HG02763 (cell line): ENCODE results near the gene CYTH3.
"Not testable (repeated sequence)": the region's sequence is repeated elsewhere in the genome, so short reads cannot be mapped to it uniquely, and the experiment has no call there.

ENCODE experiments used
- ATAC-seq: cut with Tn5 transposase; IDR thresholded peaks from one replicate; pipeline ENCODE4 v1.9.1; 2021; ENCODE audit warnings: mild to moderate bottlenecking, moderate library complexity; ENCODE audit not compliant: unreplicated experiment

Gene CYTH3

DNA sequence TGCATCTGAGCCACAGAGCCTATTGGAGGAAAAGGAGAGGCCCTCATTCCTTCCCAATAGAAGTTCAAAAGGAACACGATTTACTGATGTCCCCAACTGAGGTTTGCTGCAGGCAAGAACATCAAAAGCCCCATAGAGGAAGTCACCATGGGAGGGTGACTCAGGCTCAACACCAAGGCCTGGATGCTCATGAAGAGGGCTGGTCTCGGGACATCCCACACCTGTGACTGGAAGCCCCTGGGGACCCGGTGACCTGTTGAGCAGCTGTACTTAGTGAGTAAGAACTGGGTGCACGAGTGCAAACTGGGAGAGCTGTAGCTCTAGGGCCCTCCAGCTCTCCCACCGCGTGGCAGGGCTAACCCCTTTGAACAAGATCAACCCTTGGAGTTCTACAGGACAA lies 38.0 kb downstream of the CYTH3 start:
- no peak for ATAC-seq

DNA sequence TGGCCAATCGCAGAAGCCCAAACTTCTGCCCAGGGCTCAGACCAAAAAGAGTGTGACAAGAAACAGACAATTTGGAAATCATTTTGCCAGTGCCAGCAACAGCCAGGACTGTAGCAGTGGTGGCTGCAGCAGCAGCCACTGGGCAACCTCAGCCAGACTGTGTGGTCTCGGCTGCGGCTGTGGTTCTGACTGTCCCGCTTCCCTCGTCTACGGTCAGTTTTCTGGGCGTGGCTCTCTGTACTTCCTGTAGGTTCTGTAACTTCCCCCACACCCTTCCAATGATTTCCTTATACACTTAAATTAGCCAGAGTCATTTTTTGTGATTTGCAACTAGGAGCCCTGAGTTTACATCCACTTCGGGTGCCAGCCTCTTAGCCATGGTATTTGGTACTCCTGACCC lies 39.9 kb downstream of the CYTH3 start:
- ATAC-seq: no peak

DNA sequence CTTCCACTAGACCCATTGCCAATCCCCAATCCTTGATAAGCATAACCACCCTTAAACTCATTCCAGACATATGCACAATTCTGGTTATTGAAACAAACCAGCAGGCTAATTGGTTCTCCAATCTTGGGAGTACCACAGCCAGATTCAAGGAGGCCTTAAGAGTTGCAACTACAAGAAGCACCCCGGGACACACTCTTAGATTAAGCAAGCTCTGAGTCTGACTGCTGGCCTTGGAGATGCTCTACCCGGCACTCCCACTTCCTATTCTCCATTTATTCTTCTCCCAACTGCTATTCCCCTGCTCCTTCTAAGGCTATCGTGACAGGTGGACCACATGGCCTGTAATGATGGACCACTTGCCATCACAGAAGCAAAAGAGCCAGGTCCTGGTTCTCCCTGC lies 40.3 kb downstream of the CYTH3 start:
- no peak for ATAC-seq

DNA sequence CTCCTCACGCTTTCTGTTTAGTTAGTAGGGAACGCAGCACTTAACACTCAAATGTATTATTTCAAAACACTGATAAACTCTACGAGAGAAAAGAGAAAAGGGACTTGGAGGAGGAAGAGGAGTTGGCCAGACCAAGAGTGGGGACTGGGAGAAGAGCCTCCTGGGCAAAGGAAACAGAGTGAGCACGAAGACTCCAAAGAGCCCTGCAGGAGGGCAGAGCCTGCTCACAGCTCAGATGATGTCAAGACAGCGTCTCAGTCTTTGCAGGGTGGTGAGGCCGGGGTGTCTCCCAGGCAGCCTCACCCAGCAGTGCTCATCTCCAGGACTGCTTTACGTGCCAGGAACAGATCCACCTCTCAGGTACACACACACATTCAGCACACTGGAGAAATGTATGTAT lies 41.2 kb downstream of the CYTH3 start:
- no peak for ATAC-seq

DNA sequence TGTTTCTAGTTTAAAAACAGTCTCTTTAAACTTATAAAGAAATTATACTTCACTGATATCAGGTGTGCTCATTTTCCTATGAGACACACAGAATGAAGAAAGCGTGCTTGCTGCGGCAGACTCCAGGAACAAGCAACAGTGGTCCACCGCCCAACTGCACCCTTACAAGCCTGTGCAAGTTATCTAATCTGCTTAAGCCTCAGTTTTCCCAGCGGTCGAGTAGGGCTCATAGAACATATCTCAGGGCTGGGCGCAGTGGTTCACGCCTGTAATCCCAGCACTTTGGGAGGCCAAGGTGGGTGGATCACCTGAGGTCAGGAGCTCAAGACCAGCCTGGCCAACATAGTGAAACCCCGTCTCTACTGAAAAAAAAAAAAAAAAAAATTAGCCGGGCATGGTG lies 43.1 kb downstream of the CYTH3 start:
- ATAC-seq: not testable (repeated sequence)

DNA sequence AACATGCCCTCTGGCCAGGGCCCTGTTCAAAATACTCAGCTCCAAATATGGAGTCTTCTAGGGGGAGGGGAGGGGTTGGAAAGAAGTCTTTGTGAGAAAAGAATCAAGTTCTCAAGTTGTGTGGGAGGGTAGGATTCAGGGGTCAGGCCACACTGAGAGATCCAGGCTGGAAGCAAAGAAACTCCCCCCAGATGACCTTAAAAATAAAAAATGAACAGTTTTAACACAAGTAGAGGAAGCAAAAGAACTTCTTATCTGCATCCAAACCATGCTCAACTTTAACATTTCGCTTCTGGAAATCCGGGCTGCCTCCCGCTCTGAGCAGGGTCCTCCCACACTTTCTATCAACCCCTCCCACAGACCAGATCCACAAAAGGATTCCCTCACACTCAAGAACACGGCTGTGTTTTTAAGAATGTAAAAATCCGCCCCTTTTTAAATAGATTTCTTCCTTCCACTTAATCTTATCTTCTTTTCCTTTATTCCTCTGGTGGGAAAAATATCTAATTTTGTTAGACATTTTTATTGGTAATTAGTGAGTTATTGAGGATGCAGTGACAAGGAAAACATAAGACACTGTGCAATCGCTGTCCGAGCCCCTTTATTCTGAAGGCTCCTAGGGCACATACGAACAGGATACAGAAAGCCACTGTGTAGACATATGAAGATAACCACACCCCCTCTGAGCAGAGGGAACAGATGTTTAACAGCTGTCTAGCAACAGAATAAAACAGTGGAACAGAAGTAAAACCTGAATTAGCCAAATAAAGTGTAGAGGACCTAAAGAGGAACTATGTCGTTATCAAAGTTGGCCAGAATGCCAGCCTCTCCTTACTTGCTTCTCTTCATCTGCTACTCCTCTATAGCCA lies 43.8 kb downstream of the CYTH3 start:
- peak; percentile 51 for ATAC-seq

DNA sequence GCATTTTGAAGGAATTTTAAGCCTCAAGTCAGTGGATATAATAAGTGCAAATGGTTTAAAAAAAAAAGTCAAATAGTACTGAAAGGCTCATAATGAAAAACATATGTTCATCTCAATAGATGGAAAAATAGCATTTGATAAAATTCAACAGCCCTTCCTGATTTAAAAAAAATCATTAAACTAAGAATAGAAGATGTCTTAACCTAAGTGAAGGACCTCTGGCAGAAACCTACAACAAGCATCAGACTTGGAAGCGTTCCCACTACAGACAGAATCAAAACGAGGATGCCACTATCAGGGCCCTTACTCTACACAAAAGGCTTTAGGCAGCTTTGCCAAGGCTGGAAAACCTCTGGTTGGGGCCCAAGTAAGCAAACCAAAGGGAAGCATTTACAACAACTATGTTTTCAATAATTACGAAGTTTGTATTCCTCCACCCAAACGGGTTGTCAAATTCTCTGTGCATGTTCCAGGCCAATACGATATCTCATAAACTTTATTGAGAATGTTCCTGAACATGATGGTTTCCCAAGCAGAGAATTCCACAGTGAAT lies 45.1 kb downstream of the CYTH3 start:
- no peak for ATAC-seq

DNA sequence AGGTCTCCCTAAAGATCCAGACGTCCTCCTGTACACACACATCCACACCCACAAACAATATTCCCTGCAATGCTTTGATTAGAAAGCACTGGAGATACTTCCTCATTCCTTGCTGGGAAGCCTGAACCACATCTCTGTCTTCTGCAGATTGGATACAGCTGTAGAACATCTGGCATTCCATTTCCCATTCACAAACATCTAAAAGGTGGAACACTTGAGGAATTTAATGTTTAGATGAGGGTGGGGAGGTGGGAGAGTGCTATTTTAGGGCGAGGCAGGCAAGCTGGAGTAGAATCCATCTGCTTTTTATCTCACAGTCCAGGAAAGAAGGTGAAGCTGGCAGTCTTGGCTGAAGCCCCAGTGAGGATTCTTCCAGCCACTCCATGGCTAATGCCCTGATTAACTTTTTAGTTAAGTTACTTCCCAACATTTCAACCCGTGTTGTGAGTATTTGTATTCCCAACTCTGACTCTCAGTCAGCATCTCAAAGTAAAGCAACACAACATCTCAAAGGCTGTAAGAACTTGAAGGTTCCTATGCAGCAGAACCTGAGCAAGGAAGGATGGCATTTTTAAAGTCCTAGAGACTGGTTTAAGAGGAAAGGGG lies 46.1 kb downstream of the CYTH3 start:
- ATAC-seq: no peak

DNA sequence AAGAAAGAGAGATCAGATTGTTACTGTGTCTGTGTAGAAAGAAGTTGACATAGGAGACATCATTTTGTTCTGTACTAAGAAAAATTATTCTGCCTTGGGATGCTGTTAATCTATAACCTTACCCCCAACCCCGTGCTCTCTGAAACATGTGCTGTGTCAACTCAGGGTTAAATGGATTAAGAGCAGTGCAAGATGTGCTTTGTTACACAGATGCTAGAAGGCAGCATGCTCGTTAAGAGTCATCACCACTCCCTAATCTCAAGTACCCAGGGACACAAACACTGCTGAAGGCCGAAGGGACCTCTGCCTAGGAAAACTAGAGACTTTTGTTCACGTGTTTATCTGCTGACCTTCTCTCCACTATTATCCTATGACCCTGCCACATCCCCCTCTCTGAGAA lies 49.0 kb downstream of the CYTH3 start:
- ATAC-seq: not testable (repeated sequence)

DNA sequence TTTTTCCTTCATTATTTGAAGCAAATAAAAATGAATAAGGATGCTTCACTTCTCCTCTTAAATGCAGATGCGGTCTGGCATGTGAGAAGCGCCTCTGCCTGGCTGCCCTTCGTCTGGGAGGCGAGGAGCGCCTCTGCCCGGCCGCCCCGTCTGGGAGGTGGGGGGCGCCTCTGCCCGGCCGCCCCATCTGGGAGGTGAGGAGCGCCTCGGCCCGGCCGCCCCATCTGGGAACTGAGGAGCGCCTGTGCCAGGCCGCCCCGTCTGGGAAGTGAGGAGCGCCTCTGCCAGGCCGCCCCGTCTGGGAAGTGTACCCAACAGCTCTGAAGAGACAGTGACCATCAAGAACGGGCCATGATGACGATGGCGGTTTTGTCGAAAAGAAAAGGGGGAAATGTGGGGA lies 49.4 kb downstream of the CYTH3 start:
- not testable (repeated sequence) for ATAC-seq

DNA sequence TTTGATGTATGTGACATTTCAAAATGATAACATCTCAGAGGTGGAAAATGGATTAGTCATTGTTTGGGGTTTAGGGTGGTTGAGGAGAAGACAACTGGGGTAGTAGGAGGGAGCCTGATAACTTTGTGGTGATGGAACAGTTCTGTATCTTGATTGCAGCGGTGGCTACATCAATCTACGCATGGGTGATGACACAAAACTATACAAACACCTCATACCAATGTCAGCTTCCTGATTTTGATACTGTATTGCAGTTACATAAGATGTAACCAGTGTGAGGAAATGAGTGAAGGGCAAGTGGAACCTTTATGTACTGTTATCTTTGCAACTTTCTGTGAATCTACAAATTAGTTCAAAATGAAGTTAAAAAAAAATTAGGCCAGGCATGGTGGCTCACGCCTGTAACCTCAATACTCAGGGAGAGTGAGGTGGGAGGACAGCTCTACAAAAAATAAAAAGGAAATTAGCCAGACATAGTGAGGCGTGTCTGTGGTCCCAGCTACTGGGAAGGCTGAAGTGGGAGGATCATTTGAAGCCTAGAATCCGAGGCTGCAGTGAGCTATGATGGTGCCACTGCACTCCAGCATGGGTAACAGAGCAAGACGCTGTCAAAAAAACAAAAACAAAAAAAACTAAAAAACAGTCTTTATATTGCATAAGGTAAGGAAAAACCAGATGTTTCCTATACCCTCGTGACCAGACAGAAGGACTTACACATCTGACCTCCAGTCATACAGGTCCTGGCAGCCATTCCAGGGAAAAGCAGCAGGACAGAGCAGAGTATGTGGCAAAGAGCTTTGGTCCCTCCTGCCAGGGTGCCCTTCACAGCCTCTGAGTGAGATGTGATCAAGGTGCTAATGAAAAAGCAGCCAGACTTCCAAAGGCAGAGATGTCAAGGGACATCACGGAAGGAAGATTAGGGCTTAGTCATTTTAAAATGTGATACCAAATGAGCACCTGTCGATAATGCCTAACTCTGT lies 50.8 kb downstream of the CYTH3 start:
- ATAC-seq: no peak

DNA sequence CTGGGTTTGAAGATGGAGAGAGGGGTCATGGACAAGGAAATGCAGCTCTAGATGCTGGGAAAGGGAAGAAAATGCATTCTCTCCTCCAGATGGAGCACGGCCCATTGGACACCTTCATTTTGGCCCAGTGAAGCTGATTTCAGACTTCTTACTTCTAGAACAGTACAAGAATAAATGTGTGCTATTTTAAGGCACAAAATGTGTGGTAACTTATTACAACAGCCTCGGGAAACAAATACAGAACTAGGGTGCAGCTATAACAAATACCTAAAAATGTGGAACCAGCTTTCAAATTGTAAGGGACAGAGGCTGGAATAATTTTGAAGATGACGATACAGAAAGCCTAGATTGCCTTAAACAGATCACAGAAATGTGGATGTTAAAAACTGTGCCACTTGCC lies 54.1 kb downstream of the CYTH3 start:
- no peak for ATAC-seq

DNA sequence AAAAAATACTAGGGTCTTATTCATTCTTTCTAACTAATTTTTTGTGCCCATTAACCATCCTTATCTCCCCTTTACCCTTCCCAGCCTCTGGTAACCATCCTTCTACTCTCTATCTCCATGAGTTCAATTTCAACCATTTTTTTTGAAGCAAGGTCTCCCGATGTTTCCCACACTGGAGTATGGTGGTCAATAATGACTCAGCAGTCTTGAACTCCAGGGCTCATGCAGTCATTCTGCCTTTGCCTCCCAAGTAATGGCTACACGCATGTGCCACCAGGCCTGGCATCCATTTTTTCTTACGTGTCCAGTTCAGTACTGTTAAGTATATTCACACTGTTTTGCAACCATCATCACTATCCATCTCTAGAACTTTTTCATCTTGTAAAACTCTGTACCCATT lies 60.4 kb downstream of the CYTH3 start:
- ATAC-seq: no peak

DNA sequence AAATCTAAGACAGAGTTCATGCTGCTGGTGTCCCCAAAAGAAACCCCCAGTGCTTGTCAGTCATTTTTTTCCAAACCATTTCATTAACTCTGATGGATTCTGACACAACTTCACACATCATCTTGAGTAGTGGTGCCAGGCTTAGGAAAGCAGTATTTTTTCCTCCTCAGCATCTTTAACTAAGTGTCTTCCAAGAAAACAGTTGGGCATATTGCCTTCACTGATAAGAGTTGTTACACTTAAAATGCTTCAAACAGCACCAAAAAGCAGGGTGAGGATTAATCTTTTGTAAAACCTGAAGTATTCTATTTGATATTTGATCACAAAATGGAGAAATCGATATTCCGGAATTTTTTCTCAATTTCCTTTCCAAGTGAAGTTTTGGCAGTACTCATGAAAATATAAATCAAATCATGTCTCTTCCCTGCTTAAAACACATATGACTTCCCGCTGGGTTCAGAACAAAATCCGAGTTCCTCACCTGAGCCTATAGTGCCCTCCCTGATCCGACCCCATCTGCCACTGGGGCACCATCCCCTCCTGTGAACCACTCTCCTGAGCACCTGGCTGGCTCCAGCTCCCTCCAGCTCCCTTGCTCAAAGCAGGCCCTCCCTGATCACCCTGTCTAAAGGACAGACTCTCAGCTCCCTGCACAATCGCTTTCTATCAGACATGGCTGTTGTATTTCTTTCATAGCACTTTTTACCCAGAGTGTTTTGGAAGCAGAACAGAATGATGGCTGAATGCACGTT lies 61.6 kb downstream of the CYTH3 start:
- no peak for ATAC-seq

DNA sequence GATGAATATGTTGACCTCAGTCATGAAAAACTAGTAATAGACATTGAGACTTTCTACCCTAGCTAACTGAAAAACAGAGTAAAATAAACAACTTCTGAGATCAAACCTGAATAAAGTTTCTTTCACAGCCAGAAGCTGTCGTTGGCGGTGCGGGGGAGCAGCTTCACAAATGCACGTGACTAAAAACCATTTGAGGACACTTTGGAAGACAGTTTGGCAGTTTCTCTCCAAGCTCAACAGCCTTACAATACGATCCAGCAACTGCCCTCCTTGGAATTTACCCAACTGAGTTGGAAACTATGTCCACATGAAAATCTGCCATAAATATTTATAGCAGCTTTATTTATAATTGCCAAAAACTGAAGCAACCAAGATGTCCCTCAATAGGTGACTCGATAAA lies 63.1 kb downstream of the CYTH3 start:
- ATAC-seq: no peak

DNA sequence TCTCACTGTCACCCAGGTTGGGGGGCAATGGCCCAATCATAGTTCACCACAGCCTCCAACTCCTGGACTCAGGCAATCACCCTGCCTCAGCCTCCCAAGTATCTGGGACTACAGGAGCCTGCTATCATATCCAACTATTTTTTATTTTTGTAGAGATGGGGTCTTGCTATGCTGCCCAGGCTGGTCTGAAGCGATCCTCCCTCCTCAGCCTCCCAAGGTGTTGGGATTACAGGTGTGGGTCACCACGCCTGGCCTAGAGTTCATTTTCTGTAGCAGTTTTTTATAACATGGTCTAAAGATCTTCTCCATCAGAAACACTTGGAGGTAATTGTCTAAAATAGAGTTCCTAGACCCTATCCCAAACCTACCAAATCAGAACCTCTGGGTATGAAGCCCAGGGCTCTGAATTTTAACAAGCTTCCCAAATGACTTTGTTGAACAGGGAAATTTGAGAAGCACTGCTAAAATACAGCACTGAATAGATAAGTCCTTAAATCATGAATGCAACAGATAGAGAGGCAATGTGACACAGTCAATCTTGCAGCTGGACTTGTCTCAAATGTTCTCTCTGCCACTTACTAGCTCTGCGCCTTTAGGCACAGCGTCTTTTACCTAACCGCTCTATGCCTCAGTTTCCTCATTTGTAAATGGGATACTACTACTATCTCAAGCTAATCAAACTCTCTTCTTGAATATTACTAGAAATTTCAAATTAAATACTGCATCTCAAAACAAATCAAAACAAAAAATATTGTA lies 63.7 kb downstream of the CYTH3 start:
- no peak for ATAC-seq

DNA sequence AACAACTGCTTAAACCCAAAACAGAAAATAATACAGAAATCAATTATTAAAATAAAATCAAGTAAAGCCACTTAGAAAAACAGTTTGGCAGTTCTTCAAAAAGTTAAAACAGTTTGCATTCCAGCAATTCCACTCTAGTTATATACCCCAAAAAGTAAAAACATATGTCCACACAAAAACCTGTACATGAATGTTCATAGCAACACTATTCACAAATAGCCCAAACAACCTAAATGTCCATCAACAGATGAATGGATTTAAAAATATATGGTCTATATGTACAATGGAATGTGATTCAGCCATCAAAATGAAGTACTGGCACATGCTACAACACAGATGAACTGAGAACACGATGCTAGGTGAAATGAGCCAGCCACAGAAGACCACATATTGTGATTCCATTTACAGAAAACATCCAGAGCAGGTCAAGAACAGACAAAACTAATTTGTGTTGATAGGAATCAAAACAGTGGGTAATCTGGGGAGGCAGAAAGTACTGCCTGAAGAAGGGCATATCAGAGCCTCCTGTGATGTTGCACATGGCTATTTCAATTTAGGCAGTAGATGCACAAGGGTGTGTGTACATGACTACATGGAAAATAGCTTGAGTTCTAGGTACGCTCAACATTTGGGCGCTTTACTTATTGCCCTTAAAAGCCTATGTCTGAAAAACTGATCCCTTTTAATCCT lies 66.3 kb downstream of the CYTH3 start:
- no peak for ATAC-seq

DNA sequence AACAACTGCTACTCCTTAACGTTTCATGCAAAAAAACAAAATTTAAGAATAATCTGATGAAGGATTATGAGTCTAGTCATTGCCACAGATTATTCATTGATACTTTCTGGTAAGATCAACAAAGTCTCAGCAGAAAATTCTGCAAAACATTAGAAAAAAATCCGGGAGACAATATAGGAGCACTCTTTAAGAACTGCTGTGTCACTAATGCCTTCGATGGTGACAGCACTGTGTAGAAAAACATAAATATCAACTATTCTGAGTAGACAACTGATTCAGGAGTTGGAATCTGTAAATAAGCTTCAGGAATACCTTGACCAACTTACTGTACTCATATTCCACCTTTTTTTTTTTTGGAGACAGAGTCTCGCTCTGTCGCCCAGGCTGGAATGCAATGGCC lies 69.0 kb downstream of the CYTH3 start:
- no peak for ATAC-seq

DNA sequence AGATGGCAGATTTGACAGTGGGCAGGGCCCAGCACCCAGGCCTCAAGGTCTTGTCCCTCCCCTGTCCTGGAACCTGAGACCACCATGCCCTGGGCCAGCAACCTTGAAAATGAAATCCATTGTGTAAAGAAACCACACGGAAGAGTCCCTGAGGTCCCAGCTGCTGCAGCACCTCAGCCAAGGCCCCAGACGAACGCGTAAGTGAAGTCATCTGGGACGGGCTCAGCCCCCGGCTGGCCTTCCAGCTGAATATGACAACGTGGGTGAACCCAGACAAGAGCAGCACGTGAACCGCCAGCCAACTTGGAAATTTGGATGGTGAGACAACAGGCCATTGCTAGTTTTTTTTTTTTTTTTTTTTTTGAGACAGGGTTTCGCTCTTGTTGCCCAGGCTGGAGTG lies 70.3 kb downstream of the CYTH3 start:
- no peak for ATAC-seq
